Adrenal gland (tissue), 5 donors: ENCODE measurements around the gene SDHAF4.

Source experiments
- CTCF ChIP-seq, 6 experiments: fragments of 450-650 bp in 4 of 6; fragments of 200-600 bp in 2 of 6; sonication (generic) in 1 of 6; IDR thresholded peaks; 1 replicate in 5 of 6; 2 replicates in 1 of 6; pipeline versions ENCODE4 v1.5.1 to v1.8.0; 2016 to 2021; ENCODE audit warnings: antibody characterized with exemption in 6 of 6, mild to moderate bottlenecking in 2 of 6, moderate library complexity in 1 of 6
- POLR2A ChIP-seq, 2 donors: fragments of 450-650 bp; IDR thresholded peaks; one replicate each; pipeline ENCODE4 v1.6.1; 2017; ENCODE audit warnings: antibody characterized with exemption in 2 of 2, mild to moderate bottlenecking in 2 of 2, moderate library complexity in 1 of 2
- donor health status: DM: no; HTN: no; CAD: no.

GRCh38 chr6:70575899-70576495, 9.3 kb downstream of the SDHAF4 start:
- TF ChIP-seq CTCF (IDR thresholded peaks at IDR 0.05), result no peak
- no peak for TF ChIP-seq POLR2A (IDR thresholded peaks at IDR 0.05)
